Measurements from ENCODE around the gene CACNA1G. TPM values are rescaled to one million over a fixed set of nuclear protein-coding genes. Genes with fewer than 3 reads are reported as not detected.

CACNA1G gene
- total RNA-seq, 3 donors from 2014 or later, result 0.07 to 0.32 (median 0.12) TPM

GRCh38 chr17:50615828-50616227 is 55.3 kb downstream of the CACNA1G start:
- no peak for TF ChIP-seq CTCF (IDR thresholded peaks at IDR 0.05)
- Histone ChIP-seq H3K4me3 (no peak overlapping the region), H3K36me3 (ENCODE audit: low read depth) (no peaks in the 10 kb centered on the region), H3K4me1 (ENCODE audit: low read depth) (no peaks in the 10 kb centered on the region), H3K9me3 (no peaks in the 10 kb centered on the region)
- intact Hi-C loops (cut with DNase I, micrococcal nuclease), result no loop called here
- ATAC-seq (no peak), DNase-seq (no peak)

- intact Hi-C loops (cut with DNase I, micrococcal nuclease), result no loop called here
- Histone ChIP-seq H3K4me3 (no peak overlapping the region), H3K9me3 (no peaks in the 10 kb centered on the region), H3K4me1 (ENCODE audit: low read depth) (no peaks in the 10 kb centered on the region), H3K36me3 (ENCODE audit: low read depth) (no peaks in the 10 kb centered on the region)
- ATAC-seq (peak; percentile 19), DNase-seq (no peak)
- no peak for TF ChIP-seq CTCF (IDR thresholded peaks at IDR 0.05)
These were observed 57.8 kb downstream of the CACNA1G start for GRCh38 chr17:50618300-50618699.

- intact Hi-C loops (cut with DNase I, micrococcal nuclease), result no loop called here
- H3K36me3 ChIP-seq (ENCODE audit: low read depth), result no peaks in the 10 kb centered on the region
- H3K4me3 ChIP-seq, result no peak overlapping the region
- DNase-seq (no peak), ATAC-seq (peak; percentile 54)
- H3K9me3 ChIP-seq, result no peaks in the 10 kb centered on the region
- TF ChIP-seq CTCF (IDR thresholded peaks at IDR 0.05), result no peak
- H3K4me1 ChIP-seq (ENCODE audit: low read depth), result no peaks in the 10 kb centered on the region
These were observed 58.4 kb downstream of the CACNA1G start for GRCh38 chr17:50618941-50619340.

DNA sequence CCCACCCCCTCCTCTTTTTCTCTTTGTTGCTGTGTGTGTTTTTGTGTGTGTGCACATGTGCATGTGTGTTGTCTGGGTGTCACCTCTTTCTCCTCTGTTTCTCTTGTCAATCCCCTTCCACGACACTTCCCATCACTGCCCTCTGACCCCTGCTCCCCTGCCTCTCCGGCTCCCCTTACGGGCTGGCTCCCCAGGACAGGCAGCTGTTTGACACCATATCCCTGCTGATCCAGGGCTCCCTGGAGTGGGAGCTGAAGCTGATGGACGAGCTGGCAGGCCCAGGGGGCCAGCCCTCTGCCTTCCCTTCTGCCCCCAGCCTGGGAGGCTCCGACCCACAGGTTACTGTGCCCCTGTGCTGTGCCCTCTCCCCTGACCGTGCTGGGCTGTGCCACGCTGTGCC is 59.0 kb downstream of the CACNA1G start:
- TF ChIP-seq CTCF (IDR thresholded peaks at IDR 0.05), result no peak
- intact Hi-C loops (cut with DNase I, micrococcal nuclease), result no loop called here
- H3K9me3 ChIP-seq, result no peaks in the 10 kb centered on the region
- no peak for ATAC-seq
- no peak for DNase-seq
- no peaks in the 10 kb centered on the region for H3K36me3 ChIP-seq (ENCODE audit: low read depth)
- no peak overlapping the region for H3K4me3 ChIP-seq
- H3K4me1 ChIP-seq (ENCODE audit: low read depth), result no peaks in the 10 kb centered on the region

- Histone ChIP-seq H3K4me1 (ENCODE audit: low read depth) (no peaks in the 10 kb centered on the region), H3K9me3 (no peaks in the 10 kb centered on the region), H3K4me3 (no peak overlapping the region), H3K36me3 (ENCODE audit: low read depth) (no peaks in the 10 kb centered on the region)
- intact Hi-C loops (cut with DNase I, micrococcal nuclease), result no loop called here
- DNase-seq (no peak), ATAC-seq (no peak)
- no peak for TF ChIP-seq CTCF (IDR thresholded peaks at IDR 0.05)
These were observed 59.7 kb downstream of the CACNA1G start for GRCh38 chr17:50620237-50620636.

GRCh38 chr17:50620858-50621257 is 60.3 kb downstream of the CACNA1G start:
- intact Hi-C loops (cut with DNase I, micrococcal nuclease), result no loop called here
- no peak for ATAC-seq
- H3K9me3 ChIP-seq, result no peaks in the 10 kb centered on the region

More at GRCh38 chr17:50620858-50621257, 60.3 kb downstream of the CACNA1G start:
- no peak overlapping the region for H3K4me3 ChIP-seq
- no peaks in the 10 kb centered on the region for H3K36me3 ChIP-seq (ENCODE audit: low read depth)
- no peak for DNase-seq
- TF ChIP-seq CTCF (IDR thresholded peaks at IDR 0.05), result no peak
- H3K4me1 ChIP-seq (ENCODE audit: low read depth), result no peaks in the 10 kb centered on the region
